CD4-positive, alpha-beta T cell treated with Interleukin-15 for 1 hour (primary cell): Measurements from ENCODE around the gene UBE2I.
"Not testable (repeated sequence)": the region's sequence is repeated elsewhere in the genome, so short reads cannot be mapped to it uniquely, and the experiment has no call there.

Source experiments
- DNase-seq: peaks from one replicate; pipeline ENCODE4 v3.0.0-alpha.2; 2020

Gene UBE2I

GRCh38 chr16:1314399-1315068 lies 5.1 kb downstream of the UBE2I start:
- no peak for DNase-seq

- no peak for DNase-seq
Measured at GRCh38 chr16:1315081-1316032, 5.9 kb downstream of the UBE2I start.

DNA sequence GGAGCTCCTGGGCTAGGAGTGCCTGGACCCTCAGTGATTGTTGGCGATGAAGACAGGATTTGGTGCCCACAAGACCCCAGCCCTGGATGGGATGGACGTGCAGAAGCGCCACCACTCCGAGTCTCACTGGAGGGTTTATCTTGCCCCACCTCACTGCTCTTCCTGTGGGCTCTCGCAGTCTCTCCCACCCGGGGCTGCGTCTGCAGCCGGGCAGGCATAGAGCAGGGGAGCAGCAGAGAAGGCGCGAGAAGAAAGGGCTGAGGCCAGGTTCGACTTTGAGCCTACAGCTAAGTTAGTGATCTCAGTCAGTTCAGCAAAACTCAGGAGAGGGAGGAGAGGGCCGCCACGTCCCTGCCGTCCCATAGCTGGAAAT lies 6.6 kb downstream of the UBE2I start:
- no peak for DNase-seq

DNA sequence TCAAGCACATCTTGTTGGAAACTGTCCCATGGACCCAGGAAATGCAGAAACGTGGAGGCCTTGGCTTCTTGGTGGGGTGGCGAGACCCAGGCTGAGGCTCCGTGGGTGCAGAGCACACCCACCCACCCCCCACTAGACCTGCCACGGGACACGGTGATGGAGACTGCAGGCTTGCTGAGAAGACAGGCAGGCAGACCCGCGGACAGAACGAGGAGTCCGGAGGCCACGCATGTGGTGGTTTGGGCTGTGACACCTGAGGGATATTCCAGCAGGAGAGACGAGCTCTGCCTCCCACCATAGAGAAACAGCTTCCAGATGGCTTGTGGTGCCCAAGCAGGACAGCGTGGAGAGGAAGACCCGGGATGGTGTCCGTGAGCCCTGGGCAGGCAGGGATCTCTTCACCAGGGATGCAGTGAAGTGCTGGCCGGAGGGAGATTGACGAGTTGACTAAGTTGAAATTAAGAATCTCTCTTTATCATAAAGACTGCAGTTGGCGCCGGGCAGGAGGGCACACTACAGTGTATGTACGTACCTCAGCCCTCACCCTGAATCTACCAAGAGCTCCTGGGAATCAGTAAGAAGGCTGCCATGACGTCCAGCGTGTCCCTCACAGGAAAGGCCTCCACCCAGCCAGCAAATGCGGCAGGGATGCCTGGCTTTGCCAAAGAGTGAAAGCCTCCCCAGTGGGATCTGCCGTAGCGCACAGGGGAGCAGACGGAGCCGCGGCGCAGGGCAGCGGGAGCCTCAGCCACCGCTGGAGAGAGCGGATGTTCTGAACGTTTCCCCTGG lies 8.2 kb downstream of the UBE2I start:
- no peak for DNase-seq

GRCh38 chr16:1318268-1318545 lies 8.8 kb downstream of the UBE2I start:
- DNase-seq: no peak

DNA sequence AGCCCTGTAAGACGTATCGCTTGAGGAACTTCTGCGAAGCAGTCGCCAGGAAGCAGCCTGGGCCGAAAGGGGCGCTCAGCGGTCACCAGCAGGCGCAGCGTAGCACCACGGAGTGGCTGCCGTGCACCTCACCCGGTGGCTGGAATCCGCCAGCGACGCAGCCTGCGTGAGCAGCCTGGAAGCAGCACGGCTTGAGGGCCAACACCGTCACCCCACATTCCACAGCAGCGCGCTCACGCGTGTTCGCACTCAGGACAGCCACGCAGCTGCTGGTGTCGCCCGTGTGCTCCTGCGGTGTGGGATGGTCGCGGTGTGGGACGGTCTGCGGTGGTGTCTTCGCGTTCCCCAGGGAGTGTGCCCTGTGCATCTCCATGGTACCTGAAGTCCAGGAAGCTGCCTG lies 9.6 kb downstream of the UBE2I start:
- no peak for DNase-seq

GRCh38 chr16:1320097-1320496 lies 10.7 kb downstream of the UBE2I start:
- DNase-seq: no peak

DNA sequence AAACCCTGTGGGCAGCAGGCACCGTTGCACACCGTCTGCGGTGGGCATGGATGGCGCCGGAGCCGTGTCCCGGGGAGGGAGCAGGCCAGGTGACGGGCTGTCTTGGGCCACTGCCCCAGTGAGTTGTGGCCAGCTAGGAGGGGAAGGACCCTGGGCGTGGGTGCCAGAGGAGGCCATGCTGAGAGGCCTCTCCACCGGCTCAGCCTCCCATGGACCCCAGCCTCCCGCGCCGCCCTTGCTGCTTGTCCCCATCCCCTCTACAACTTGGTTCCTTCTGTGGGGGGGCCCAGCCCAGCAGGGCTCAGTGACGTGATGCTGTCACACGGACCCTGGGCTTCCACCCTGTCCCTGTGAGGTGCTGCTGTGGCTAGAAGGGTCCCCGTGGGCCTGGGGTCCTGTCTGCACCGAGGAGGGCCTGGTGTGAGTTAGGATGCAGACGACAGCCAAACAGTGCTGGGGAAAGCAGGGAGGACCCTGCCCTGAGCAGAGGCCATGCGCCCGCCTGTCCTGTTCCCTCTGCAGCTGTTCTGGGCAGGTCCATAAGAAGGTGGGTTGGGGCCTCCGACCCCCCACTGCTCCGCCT lies 11.3 kb downstream of the UBE2I start:
- DNase-seq: no peak

DNA sequence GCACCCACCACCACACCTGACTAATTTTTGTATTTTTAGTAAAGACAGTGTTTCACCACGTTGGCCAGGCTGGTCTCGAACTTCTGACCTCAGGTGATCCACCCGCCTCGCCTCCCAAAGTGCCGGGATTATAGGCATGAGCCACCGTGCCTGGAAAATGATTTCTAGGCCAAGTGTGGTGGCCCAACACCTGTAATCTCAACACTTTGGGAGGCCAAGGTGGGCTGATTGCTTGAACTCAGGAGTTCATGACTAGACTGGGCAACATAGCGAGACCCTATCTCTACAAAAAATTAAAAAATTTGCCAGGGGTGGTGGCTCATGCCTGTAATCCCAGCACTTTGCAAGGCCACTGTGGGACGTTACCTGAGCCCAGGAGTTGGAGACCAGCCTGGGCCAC lies 13.0 kb downstream of the UBE2I start:
- DNase-seq: no peak

DNA sequence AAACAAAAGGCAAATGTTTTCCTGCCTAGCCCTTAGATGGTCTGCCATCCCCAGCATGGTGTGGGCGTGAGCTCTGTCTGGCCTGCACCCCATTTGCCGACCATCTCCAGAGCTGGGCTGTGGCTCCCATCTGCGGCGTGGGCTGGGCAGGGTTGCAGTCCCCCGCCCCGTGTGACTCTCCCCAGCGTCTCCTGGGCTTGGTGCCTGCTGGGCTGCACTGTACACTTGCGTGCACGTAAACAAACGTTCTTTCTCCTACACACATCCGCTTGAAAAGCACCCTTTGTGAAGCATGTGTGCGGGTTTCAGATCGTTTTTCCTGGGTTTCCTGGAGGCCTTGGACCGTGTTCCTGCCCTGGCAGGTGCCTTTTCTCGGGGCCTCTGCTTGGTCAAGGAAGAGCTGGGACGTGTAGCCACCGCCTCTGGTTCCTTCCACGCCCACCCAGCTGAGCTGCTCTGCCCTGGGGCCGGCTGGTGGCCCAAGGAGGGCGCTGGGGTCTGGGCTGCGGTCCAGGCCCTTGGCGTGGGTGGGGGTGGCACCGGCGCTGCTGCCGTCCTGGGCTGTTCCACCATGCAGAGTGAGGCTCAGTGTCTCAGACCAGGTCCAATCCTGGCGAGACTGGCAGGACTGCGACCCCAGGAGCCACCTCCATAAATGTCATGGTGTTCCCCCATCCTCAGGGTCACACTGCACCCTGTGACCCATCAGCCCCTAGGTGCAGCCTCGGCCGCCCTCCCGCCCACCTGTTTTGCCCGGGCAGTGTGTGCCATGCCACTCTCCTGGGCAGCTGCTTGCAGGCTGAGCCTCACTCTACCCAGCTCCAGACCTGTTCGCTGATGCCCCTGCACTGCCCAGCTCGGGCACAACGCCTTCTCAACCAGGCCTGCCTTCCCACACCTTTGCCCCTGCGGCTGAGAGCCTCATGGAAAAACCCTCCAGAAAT lies 14.1 kb downstream of the UBE2I start:
- no peak for DNase-seq

- no peak for DNase-seq
Measured at GRCh38 chr16:1324286-1324826, 14.9 kb downstream of the UBE2I start.

- DNase-seq: no peak
Measured at GRCh38 chr16:1325261-1325660, 15.8 kb downstream of the UBE2I start.

- no peak for DNase-seq
Measured at GRCh38 chr16:1325673-1326371, 16.4 kb downstream of the UBE2I start.

- no peak for DNase-seq
Measured at GRCh38 chr16:1326391-1326790, 17.0 kb downstream of the UBE2I start.

GRCh38 chr16:1326946-1327618 lies 17.6 kb downstream of the UBE2I start:
- DNase-seq: no peak

DNA sequence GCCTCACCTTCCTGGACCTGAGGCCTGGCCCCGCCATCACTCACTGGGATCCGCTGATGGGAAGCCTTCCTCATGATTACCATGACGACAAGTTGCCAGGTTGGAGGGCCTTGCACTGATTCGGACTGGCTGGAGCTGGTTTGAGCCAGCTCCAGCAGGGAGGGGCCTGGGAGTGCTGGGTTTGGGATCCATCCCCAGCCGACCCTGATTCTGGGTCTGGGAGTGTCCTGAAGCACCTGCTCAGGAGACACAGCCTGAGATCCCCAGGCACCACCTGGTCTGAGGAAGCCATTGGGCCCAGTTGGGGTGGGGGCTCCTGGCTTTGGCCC lies 18.1 kb downstream of the UBE2I start:
- no peak for DNase-seq

GRCh38 chr16:1328136-1328535 lies 18.7 kb downstream of the UBE2I start:
- DNase-seq: not testable (repeated sequence)

- DNase-seq: not testable (repeated sequence)
Measured at GRCh38 chr16:1328961-1329360, 19.5 kb downstream of the UBE2I start.

DNA sequence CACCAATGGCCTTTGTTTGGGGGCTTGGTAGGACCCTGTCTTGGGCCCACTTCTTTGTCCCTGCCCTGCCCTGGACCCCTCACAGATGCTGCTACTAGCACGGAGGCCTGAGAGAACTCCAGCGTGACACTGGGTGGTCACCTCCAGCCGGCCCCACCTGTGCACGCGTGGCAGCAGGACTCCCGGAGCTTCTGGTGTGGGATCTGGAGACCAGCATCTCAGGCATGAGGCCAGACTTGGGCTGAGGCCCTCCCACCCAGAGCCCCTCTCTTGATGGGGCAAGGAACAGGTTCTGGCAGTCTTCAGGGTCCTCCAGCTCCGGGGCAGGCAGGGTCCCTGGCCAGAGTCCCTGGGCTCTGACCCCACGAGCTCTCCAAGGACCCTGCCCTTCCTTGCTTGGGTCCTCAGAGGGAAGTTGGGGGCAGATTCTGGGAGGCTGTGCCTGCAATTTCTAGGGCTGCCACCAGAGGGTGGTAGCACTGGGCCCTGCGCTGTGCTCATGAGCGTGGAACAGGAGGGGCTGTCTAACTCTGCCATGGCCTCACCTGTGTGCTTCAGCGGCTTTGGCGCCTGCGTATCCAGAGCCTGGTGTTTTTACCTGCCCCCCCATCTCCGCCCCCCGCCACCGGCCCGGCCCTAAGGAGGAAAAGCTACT lies 21.0 kb downstream of the UBE2I start:
- DNase-seq: no peak
